Measurements from ENCODE around the gene DPYD.
A peak's percentile ranks its signal among the peaks of the same experiment; 100 is the strongest.

DPYD gene

DNA sequence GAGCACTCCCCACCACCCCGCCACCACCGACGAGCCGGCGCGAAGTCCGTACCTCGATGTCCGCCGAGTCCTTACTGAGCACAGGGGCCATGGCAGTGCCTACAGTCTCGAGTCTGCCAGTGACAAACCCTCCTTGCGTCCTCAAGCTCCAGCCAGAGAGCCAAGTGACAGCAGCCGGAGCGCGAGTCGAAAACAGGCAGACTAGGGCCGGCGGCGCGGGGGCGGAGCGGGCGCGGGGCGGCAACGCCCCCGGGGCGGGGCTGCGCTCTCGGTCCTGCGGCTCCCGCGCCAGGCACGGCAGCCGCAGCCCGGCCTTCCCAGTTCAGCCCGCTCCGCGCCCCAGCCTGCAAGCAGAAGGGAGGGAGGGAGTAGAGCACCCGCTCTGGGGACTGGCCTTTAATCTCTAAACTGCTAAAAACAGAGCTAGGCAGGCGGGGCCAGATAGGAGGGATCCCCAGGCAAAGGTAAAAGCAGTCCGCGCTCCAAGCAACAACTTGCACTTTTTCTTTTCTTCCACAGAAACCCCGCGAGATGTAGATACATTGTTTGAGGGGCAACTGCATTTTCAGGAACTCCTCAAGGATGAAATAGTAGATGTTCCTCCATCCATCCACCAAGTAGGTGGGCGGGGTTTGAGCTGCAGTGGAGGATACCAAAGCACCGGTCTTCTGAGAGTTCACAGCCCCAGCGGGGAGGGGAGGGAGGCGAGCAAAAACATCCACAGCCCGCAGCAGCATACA, at the start of gene DPYD:
DPYD (minus strand) TSS at position 203 of the 740 bp plus-strand sequence; CDS start at position 91, 112 bp downstream.
- peak; percentile 28 for DNase-seq (ENCODE audit: low read depth)
- TF ChIP-seq, protein P1, sequence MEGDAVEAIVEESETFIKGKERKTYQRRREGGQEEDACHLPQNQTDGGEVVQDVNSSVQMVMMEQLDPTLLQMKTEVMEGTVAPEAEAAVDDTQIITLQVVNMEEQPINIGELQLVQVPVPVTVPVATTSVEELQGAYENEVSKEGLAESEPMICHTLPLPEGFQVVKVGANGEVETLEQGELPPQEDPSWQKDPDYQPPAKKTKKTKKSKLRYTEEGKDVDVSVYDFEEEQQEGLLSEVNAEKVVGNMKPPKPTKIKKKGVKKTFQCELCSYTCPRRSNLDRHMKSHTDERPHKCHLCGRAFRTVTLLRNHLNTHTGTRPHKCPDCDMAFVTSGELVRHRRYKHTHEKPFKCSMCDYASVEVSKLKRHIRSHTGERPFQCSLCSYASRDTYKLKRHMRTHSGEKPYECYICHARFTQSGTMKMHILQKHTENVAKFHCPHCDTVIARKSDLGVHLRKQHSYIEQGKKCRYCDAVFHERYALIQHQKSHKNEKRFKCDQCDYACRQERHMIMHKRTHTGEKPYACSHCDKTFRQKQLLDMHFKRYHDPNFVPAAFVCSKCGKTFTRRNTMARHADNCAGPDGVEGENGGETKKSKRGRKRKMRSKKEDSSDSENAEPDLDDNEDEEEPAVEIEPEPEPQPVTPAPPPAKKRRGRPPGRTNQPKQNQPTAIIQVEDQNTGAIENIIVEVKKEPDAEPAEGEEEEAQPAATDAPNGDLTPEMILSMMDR (IDR thresholded peaks at IDR 0.05; ENCODE audit: control insufficient read depth, extremely low read depth, insufficient read depth): no peak
- H3K4me3 ChIP-seq (ENCODE audit: low read depth, low read length): peak within 1 kb of the TSS; percentile 46

DNA sequence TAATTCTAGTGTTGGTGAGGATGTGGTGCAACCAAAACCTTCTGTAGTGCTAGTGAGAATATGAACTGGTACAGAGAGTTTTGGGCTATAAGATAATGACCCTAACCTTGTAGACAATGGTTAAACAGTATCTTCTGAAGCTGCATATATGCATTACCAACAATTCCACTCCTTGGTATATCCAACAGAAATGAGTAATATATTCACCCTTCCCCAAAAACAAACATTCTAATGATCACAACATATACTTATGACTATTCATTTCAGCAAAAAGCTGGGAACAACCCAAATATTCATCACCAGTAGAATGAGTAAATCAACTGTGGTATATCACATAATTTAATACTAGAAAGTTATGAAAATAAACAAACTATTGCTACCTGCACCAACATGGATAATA, 39.6 kb upstream of the DPYD start:
- DNase-seq (ENCODE audit: low read depth): no peak
- no peak overlapping the region for H3K4me3 ChIP-seq (ENCODE audit: low read depth, low read length)
- TF ChIP-seq, protein P1 (IDR thresholded peaks at IDR 0.05; ENCODE audit: control insufficient read depth, extremely low read depth, insufficient read depth): no peak

DNA sequence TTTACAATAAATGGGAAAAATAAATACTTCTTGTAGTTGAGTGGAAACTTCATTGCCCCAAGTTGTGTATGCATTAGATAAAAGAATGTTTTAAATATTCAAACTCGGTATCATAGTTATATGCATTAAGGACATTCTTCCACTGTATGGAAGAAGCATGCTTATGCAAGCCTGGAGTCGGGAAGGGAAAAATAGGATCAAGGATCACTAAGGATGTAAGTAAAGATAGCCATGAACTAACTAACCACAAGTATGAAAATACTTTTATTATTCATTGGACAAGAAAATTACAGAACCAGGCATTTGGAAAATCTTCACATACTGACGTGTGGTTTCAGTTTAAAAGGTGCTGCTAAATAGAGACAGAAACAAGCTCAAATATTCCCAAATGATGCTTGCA, 26.9 kb upstream of the DPYD start:
- H3K4me3 ChIP-seq (ENCODE audit: low read depth, low read length): no peak overlapping the region
- TF ChIP-seq, protein P1 (IDR thresholded peaks at IDR 0.05; ENCODE audit: control insufficient read depth, extremely low read depth, insufficient read depth): no peak
- no peak for DNase-seq (ENCODE audit: low read depth)

DNA sequence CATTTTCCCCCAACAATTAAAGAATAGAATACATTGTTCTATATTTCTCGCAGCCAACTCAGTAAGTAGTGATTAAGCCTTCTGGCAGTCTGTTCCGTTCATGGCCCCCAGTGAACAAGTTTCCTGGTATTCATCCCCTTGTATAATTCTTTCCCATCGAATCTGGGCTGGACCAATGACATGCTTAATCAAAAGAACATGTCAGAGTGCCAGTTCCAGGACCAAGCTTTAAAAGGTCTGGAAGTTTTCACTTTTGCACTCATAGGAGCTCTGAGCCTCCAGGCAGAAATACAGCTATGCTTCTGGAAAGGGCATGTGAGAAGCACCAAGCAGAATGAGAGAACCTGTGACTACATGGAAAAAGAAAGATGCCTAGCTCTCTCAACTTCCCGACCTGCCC, 22.5 kb upstream of the DPYD start:
- TF ChIP-seq, protein P1 (IDR thresholded peaks at IDR 0.05; ENCODE audit: control insufficient read depth, extremely low read depth, insufficient read depth): no peak
- no peak for DNase-seq (ENCODE audit: low read depth)
- H3K4me3 ChIP-seq (ENCODE audit: low read depth, low read length): no peak overlapping the region

DNA sequence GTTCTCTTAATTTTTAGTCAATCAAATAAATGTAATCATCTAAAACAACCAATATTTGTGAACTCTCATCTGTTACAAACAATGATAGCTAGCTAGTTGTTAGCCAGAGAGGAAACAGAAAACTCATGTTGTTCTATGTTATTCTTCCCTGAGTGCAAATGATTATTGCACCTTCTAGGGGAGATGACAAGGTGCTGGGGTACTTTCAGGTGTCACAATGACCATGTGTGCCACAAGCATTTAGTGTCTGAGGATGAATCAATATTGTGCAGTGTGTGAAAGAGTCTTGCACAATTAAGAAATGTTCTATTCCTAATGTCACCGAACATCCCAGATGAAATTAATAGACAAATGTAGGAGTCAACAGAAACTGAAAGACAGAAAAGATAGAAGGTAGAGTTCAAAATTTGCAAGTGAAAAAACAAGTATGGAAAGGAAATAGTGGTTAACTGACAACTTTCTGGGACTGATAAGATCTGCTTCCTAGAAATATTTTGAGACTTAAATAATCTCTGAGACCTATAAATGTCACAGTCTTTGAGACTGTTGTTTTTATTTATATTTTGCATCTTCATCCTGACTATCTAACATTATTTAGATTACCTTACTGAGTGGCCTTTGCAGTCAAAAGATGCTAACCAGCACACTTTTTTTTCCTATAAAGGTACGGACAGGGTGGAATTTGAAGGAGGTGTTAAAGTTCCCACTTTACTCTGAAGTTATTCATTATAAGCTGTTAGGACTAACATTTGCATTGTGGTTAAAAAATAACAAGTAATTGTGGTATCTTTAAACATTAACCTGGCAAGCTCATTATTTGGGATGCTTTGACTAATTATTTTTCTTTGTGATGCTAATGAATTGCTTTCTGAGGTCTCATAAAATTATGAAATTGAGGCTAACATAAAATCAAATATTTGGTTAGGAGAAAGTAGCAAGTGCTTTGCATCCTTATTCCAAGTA, 21.6 kb upstream of the DPYD start:
- H3K4me3 ChIP-seq (ENCODE audit: low read depth, low read length): no peak overlapping the region
- TF ChIP-seq, protein P1 (IDR thresholded peaks at IDR 0.05; ENCODE audit: control insufficient read depth, extremely low read depth, insufficient read depth): no peak
- DNase-seq (ENCODE audit: low read depth): no peak

DNA sequence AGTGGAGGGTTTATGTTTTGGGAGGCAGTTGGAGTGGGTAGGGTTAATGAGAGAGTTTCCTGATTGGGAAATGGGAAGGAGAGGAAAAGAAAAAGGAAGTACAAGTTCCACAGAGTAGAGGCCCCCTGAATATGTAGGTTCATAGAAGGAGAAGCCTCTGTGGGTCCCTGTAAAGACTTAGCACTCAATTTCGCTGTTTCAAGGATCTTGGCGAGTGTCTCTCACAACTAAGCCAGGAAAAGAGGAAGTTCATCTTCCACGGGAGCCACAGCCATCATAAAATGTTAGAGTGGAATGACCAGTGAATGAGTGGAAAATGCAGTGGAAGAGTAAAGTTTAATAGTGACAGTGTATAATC, 17.4 kb upstream of the DPYD start:
- TF ChIP-seq, protein P1 (IDR thresholded peaks at IDR 0.05; ENCODE audit: control insufficient read depth, extremely low read depth, insufficient read depth): no peak
- H3K4me3 ChIP-seq (ENCODE audit: low read depth, low read length): no peak overlapping the region

More for the DNA sequence above, 17.4 kb upstream of the DPYD start:
- no peak for DNase-seq (ENCODE audit: low read depth)
